GM13977 (cell line): ENCODE measurements around the gene TMEM132C.

Experiments
- DNase-seq: peaks from one replicate; pipeline ENCODE4 v3.0.0; 2012; ENCODE audit warnings: low spot score
- in situ Hi-C: fragments of 300-500 bp; cut with MboI; formaldehyde crosslinking; loops from one replicate; pipeline ENCODE4 v1.12.0; 2022; ENCODE audit warnings: low sequenced_read_pairs, low pct_unique_long_range_greater_than_20kb, mixed read lengths, inconsistent platforms; ENCODE audit not compliant: unreplicated experiment
- TF ChIP-seq, protein P1 (sequence below): IDR thresholded peaks from 2 replicates; pipeline ENCODE4 v1.5.1; 2012; ENCODE audit warnings: mild to moderate bottlenecking, control low read depth; ENCODE audit not compliant: insufficient read depth; ENCODE audit errors: extremely low read depth, missing control alignments

TMEM132C gene

DNA sequence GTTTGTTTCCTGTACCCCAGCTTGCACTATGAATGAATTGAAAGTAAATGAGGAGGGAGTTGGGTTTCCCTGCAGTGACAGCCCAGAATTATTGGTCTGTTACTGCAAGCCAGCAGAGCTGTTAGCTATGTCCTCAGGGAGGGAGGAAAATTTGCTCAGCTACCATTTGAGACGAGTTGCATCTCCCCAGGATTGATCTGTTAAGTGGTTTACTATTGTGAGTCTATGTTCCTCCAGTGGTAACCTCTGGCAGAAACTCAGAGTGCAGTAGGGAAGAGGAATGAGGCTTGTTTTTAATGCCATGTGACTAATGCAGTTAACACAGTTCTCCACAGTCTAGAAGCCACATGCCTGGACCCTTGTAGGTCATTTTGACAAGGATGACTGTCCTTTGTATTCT lies 382.9 kb downstream of the TMEM132C start:
- TF ChIP-seq, protein P1, sequence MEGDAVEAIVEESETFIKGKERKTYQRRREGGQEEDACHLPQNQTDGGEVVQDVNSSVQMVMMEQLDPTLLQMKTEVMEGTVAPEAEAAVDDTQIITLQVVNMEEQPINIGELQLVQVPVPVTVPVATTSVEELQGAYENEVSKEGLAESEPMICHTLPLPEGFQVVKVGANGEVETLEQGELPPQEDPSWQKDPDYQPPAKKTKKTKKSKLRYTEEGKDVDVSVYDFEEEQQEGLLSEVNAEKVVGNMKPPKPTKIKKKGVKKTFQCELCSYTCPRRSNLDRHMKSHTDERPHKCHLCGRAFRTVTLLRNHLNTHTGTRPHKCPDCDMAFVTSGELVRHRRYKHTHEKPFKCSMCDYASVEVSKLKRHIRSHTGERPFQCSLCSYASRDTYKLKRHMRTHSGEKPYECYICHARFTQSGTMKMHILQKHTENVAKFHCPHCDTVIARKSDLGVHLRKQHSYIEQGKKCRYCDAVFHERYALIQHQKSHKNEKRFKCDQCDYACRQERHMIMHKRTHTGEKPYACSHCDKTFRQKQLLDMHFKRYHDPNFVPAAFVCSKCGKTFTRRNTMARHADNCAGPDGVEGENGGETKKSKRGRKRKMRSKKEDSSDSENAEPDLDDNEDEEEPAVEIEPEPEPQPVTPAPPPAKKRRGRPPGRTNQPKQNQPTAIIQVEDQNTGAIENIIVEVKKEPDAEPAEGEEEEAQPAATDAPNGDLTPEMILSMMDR, result no peak
- no peak for DNase-seq
- in situ Hi-C loops, result no loop called here

DNA sequence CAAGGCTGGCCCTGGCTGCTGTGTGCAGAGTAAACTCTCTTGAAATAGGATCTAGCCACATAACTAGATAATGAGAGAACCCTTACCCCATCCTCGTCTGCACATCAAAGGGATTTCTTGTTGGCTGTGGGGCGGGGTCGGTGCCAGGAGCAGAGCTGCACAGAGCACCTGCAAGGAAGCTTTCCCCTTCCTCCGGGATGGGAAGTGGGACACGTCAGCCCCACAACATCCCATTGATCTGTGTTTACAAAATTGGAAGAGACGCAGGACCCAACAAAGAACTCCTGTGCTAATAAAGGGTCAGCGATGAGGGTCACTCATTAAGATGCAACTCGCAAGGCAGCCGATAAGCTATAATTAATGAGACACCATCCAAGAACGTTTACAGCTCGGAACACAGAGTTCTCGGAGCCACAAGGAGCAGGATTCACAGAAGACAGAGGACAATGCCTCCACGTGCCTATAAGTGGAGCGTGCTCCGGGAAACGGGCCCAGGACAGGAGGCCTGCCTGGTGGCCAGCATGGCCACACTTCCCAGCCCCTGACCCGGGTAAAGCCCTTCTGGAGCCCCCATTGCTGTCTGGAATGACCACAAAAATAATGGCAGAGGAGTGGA lies 385.3 kb downstream of the TMEM132C start:
- in situ Hi-C loops, result no loop called here
- DNase-seq, result no peak
- TF ChIP-seq, protein P1, result no peak

DNA sequence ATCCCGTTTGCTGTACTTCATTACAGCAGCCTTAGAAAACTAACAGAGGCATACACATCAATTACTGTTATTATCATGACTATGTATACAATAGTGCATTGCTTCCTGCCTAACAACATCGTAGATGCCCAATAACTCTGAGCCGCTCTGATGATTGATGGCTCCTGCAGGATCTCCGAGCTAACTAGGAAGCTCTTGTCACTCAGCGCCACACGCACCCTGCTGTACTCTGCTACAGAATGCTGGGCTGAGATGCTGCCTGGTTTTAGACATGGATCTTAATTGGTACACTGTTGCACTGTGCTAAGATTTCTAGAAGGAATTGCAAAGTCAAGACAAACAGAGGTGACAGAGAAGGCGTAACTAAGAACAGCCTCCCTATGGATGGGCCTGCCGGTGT lies 387.5 kb downstream of the TMEM132C start:
- in situ Hi-C loops, result no loop called here
- TF ChIP-seq, protein P1, result no peak
- no peak for DNase-seq

DNA sequence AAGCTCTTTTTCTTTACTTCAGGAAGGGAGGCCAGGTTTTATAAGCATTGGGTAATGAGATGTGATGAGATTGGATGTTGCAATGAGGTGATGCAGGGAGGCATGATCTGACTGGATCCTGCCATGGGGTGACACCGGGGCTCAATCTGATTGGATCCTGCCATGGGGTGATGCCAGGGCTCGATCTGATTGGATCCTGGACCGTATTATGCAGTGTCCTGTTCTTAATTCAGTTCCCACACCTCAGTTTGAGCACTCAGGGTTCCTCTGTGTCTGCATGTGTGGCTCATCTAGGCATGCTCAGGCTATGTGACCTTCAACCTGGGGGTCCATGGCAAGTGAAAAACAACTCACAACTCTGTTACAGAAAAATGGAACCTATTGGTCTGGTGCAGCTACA lies 390.4 kb downstream of the TMEM132C start:
- no peak for DNase-seq
- TF ChIP-seq, protein P1, result no peak
- in situ Hi-C loops, result no loop called here

DNA sequence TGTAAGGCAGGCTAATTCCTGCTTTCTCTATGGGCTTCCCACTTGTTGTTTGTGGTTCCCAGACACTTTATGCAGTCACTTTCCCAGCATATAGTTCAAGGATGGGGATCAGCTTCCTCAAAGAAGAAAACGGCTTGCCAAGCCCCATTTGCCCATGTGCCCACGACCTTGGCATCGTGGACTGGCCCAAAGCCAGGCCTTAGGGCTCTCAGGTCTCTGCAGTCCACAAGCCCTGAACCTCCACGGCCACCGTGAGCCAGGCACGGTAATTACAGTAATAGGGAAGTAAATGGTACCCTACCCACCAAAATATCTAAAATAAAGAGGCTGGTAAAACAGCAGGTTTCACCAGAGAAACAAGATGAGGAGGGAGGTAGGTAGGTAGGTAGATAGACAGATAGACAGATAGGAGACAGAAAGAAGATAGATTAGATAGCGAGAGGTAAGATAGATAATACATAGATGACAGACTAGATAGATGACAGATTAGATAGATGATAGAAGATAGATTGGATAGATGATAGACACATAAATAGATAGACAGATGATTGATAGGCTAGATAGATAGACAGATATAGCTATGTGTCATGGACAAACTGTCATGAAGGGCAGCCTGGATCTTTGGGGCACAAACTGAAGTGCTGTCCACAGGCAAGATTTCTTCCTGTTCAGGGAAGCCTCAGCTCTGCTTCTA lies 393.7 kb downstream of the TMEM132C start:
- no peak for DNase-seq
- TF ChIP-seq, protein P1, result no peak
- in situ Hi-C loops, result no loop called here

DNA sequence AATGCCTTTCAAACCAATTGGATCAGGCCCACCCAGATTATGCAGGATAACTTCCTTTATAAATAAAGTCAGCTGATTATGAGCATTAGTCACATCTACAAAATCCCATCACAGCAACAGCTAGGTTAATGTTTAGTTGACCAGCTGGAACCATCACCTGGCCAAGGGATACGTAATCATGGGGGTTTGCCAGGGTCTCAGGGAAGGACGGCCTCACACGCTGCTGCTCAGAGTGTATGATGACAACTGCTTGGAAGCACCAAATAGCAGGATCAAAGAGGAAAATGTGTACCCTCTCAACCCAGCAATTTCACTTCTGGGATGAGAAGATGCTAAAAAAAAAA lies 394.2 kb downstream of the TMEM132C start:
- in situ Hi-C loops, result no loop called here
- DNase-seq, result no peak
- TF ChIP-seq, protein P1, result no peak

DNA sequence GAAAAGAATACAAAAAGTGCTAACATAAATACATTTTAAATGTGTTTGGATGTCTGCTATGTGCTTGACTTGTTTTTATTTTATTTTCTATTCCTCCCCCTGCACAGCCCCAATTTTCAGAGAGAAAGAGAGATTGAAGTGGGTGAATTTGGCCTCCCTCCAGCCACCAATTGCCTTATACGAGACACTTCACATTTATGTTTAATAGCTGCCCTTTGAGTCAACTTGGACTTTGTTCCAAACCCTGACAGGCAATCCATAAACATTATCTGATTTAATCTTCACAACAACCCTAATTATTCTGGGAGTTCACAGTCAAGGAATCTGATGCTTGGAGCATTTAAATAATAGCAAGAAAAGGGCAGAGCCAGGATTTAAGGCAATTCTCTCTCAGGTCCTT lies 395.1 kb downstream of the TMEM132C start:
- DNase-seq, result no peak

More for the DNA sequence above, 395.1 kb downstream of the TMEM132C start:
- in situ Hi-C loops, result no loop called here
- TF ChIP-seq, protein P1, result no peak
